MCF 10A (cell line): ENCODE data around the gene LANCL3. TPM values are rescaled to one million over a fixed set of nuclear protein-coding genes. Genes with fewer than 3 reads are reported as not detected.

Source experiments
- BruUV-seq: library from RNA; stranded (reverse); fragments of 400-500 nt; replicated peaks from 2 replicates; lab custom pipeline; 2021; lab: Mats Ljungman, UMichigan
- CTCF ChIA-PET: fragments of 300-600 bp; sonication (Branson Sonifier 250); formaldehyde crosslinking; extraction: SDS; loops from one replicate; lab custom pipeline; 2021; ENCODE audit warnings: antibody characterized with exemption, inconsistent platforms; lab: Yijun Ruan, JAX
- POLR2A ChIA-PET: fragments of 300-600, 350-650 bp; sonication (Branson Sonifier 250); formaldehyde crosslinking; extraction: SDS; loops from one replicate; lab custom pipeline; 2020; ENCODE audit warnings: antibody characterized with exemption, inconsistent platforms; lab: Yijun Ruan, JAX
- DNase-seq: peaks from one replicate; pipeline ENCODE4 v3.0.0-alpha.2; 2018; ENCODE audit not compliant: unreplicated experiment
- H3K27ac Mint-ChIP-seq: one replicate; pipeline ENCODE4 v1.8.0; 2022; ENCODE audit warnings: mild to moderate bottlenecking, low read depth, mixed read lengths; ENCODE audit not compliant: unreplicated experiment
- H3K27me3 Mint-ChIP-seq: one replicate; pipeline ENCODE4 v1.8.0; 2022; ENCODE audit warnings: mixed read lengths; ENCODE audit not compliant: insufficient read depth, unreplicated experiment
- H3K36me3 Mint-ChIP-seq: one replicate; pipeline ENCODE4 v1.8.0; 2022; ENCODE audit warnings: mild to moderate bottlenecking, moderate library complexity, mixed read lengths; ENCODE audit not compliant: insufficient read depth, unreplicated experiment
- H3K4me1 Mint-ChIP-seq: one replicate; pipeline ENCODE4 v1.8.0; 2022; ENCODE audit warnings: mixed read lengths; ENCODE audit not compliant: insufficient read depth, unreplicated experiment
- H3K4me3 Mint-ChIP-seq: one replicate; pipeline ENCODE4 v1.8.0; 2022; ENCODE audit warnings: mild to moderate bottlenecking, moderate library complexity, mixed read lengths; ENCODE audit not compliant: unreplicated experiment
- H3K9me3 Mint-ChIP-seq: one replicate; pipeline ENCODE4 v1.8.0; 2022; ENCODE audit warnings: mixed read lengths; ENCODE audit not compliant: unreplicated experiment
- CTCF ChIP-seq: fragments of 200-600 bp; IDR thresholded peaks from one replicate; pipeline ENCODE4 v1.8.0; 2022; ENCODE audit warnings: antibody characterized with exemption, mild to moderate bottlenecking; ENCODE audit not compliant: unreplicated experiment
- intact Hi-C: fragments of 100-400 bp; cut with micrococcal nuclease; formaldehyde crosslinking; loops from 2 replicates; pipeline ENCODE4 v1.14.1; 2022
- total RNA-seq: library from RNA; stranded (reverse); gene quantifications from 2 replicates; pipeline ENCODE4 v1.2.3, GENCODE V29; 2022

LANCL3 gene
- total RNA-seq, 1 experiment from 2014 or later = 0.54 TPM

DNA sequence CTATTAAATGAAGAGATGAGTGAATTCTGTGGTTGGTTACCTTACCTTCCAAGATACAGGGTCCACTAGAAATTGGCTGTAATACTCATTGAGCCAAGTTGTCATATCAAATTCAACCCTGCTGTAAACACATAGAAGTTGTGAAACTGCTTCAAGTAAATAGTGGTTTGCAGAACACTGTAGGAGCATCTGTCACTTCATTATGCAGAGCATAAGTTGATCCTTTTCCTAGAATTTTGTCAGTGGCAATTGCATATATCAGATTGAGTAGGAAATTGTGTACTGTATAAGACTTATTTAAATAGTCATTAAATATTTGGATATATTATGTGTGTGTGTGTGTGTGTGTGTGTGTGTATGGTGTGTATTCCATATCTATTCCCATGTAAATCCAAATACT, 105.3 kb downstream of the LANCL3 start:
- no peak for DNase-seq
- CTCF ChIA-PET = no interaction called here
- Mint-ChIP-seq H3K27me3 (peaks cover 31% of the 10 kb centered on the region), H3K4me1 (no peaks in the 10 kb centered on the region), H3K9me3 (no peaks in the 10 kb centered on the region), H3K36me3 (no peaks in the 10 kb centered on the region), H3K4me3 (no peak overlapping the region), H3K27ac (no peak overlapping the region)
- POLR2A ChIA-PET = no interaction called here
- no TSS peak for BruUV-seq
- no peak for TF ChIP-seq CTCF
- intact Hi-C loops = no loop called here

- Mint-ChIP-seq H3K9me3 (no peaks in the 10 kb centered on the region), H3K4me1 (no peaks in the 10 kb centered on the region), H3K36me3 (no peaks in the 10 kb centered on the region), H3K4me3 (no peak overlapping the region), H3K27me3 (peaks cover 29% of the 10 kb centered on the region), H3K27ac (no peak overlapping the region)
- BruUV-seq = no TSS peak
- POLR2A ChIA-PET = no interaction called here
- intact Hi-C loops = no loop called here
- TF ChIP-seq CTCF = no peak
- no peak for DNase-seq
- CTCF ChIA-PET = no interaction called here
These were observed 105.8 kb downstream of the LANCL3 start for GRCh38 chrX:37677243-37677642.

DNA sequence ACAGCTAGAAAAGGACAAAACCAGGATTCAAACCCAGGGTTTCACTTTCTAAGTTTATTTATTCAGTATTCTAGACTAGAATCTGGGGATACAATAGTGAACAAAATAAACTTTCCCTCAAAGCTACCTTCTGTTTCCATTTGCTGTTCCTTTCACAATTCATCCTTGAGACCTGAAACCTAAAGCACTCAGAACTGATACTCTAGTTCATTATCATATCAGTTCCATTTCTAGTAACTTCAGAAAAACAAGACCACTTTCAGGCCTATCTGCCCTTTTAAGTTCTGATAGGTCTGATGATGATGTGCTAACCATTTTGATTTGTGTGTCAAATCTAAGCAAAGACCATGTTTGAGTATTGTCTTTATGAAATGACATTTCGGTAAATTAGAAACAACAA, 106.3 kb downstream of the LANCL3 start:
- Mint-ChIP-seq H3K27me3 (peaks cover 27% of the 10 kb centered on the region), H3K9me3 (no peaks in the 10 kb centered on the region), H3K4me3 (no peak overlapping the region), H3K27ac (no peak overlapping the region), H3K36me3 (no peaks in the 10 kb centered on the region), H3K4me1 (no peaks in the 10 kb centered on the region)
- BruUV-seq = no TSS peak
- no peak for TF ChIP-seq CTCF
- no peak for DNase-seq
- ChIA-PET CTCF (no interaction called here), POLR2A (no interaction called here)
- intact Hi-C loops = no loop called here

DNA sequence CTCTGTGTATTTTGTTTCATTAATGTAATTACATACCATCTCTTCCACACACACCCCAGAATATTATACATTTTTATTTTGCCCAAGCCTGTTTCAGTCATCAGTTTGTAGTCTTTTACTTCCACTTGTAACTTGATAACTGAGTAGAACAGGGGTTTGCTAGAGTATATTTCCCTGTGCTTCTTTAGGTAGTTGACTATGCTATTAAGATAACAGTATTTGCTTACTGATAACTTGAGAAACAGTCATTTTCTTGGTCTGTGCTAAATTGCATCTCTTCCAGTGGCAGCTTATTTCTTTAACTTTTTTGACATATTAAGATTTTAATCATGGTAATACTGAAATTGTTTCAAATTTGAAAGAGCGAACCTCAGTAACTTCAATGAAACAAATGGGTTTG, 107.1 kb downstream of the LANCL3 start:
- Mint-ChIP-seq H3K36me3 (no peaks in the 10 kb centered on the region), H3K4me1 (no peaks in the 10 kb centered on the region), H3K27ac (no peak overlapping the region), H3K9me3 (no peaks in the 10 kb centered on the region), H3K27me3 (peaks cover 19% of the 10 kb centered on the region), H3K4me3 (no peak overlapping the region)
- intact Hi-C loops = no loop called here
- CTCF ChIA-PET = interaction anchor here (0.6 kb wide), 1 partner anchor 109 kb away, joined by 6 read pairs; no protein-coding TSS in a partner anchor
- TF ChIP-seq CTCF = no peak
- no TSS peak for BruUV-seq
- DNase-seq = no peak
- POLR2A ChIA-PET = no interaction called here
